ENCODE results near the gene KIF5C. TPM values are rescaled to one million over a fixed set of nuclear protein-coding genes. Genes with fewer than 3 reads are reported as not detected.

The KIF5C gene
- total RNA-seq, 1 experiment from 2014 or later, result 0.87 TPM

GRCh38 chr2:149001496-149001895, 126.5 kb downstream of the KIF5C start:
- no peak for DNase-seq
- intact Hi-C loops (cut with micrococcal nuclease; ENCODE audit: unreplicated experiment), result no loop called here
- no TSS peak for BruUV-seq (replicated peaks)
- H3K27ac Mint-ChIP-seq (ENCODE audit: unreplicated experiment), result no peak overlapping the region
- H3K4me1 Mint-ChIP-seq (ENCODE audit: low read depth, unreplicated experiment), result no peaks in the 10 kb centered on the region
- no peak overlapping the region for H3K4me3 Mint-ChIP-seq (ENCODE audit: low read depth, unreplicated experiment)
- CTCF ChIA-PET, result no interaction called here
- no peaks in the 10 kb centered on the region for H3K36me3 Mint-ChIP-seq (ENCODE audit: insufficient read depth, unreplicated experiment)
- TF ChIP-seq CTCF (IDR thresholded peaks at IDR 0.05; ENCODE audit: unreplicated experiment), result no peak
- no peaks in the 10 kb centered on the region for H3K9me3 Mint-ChIP-seq (ENCODE audit: low read depth, unreplicated experiment)
- H3K27me3 Mint-ChIP-seq (ENCODE audit: unreplicated experiment), result peaks cover 87% of the 10 kb centered on the region

GRCh38 chr2:149002378-149002890, 127.4 kb downstream of the KIF5C start:
- Mint-ChIP-seq H3K9me3 (ENCODE audit: low read depth, unreplicated experiment) (no peaks in the 10 kb centered on the region), H3K27ac (ENCODE audit: unreplicated experiment) (no peak overlapping the region), H3K4me3 (ENCODE audit: low read depth, unreplicated experiment) (no peak overlapping the region), H3K4me1 (ENCODE audit: low read depth, unreplicated experiment) (no peaks in the 10 kb centered on the region), H3K27me3 (ENCODE audit: unreplicated experiment) (peaks cover 87% of the 10 kb centered on the region), H3K36me3 (ENCODE audit: insufficient read depth, unreplicated experiment) (no peaks in the 10 kb centered on the region)
- intact Hi-C loops (cut with micrococcal nuclease; ENCODE audit: unreplicated experiment), result no loop called here
- CTCF ChIA-PET, result no interaction called here
- DNase-seq, result no peak
- TF ChIP-seq CTCF (IDR thresholded peaks at IDR 0.05; ENCODE audit: unreplicated experiment), result no peak
- no TSS peak for BruUV-seq (replicated peaks)

GRCh38 chr2:149002891-149003740, 128.1 kb downstream of the KIF5C start:
- no TSS peak for BruUV-seq (replicated peaks)
- Mint-ChIP-seq H3K4me3 (ENCODE audit: low read depth, unreplicated experiment) (no peak overlapping the region), H3K27me3 (ENCODE audit: unreplicated experiment) (peaks cover 80% of the 10 kb centered on the region), H3K27ac (ENCODE audit: unreplicated experiment) (no peak overlapping the region), H3K36me3 (ENCODE audit: insufficient read depth, unreplicated experiment) (no peaks in the 10 kb centered on the region), H3K9me3 (ENCODE audit: low read depth, unreplicated experiment) (no peaks in the 10 kb centered on the region), H3K4me1 (ENCODE audit: low read depth, unreplicated experiment) (no peaks in the 10 kb centered on the region)
- no peak for TF ChIP-seq CTCF (IDR thresholded peaks at IDR 0.05; ENCODE audit: unreplicated experiment)
- CTCF ChIA-PET, result no interaction called here
- DNase-seq, result no peak
- intact Hi-C loops (cut with micrococcal nuclease; ENCODE audit: unreplicated experiment), result no loop called here

- no peak overlapping the region for H3K27ac Mint-ChIP-seq (ENCODE audit: unreplicated experiment)
- DNase-seq, result no peak
- peaks cover 64% of the 10 kb centered on the region for H3K27me3 Mint-ChIP-seq (ENCODE audit: unreplicated experiment)
- no peak overlapping the region for H3K4me3 Mint-ChIP-seq (ENCODE audit: low read depth, unreplicated experiment)
- no peaks in the 10 kb centered on the region for H3K36me3 Mint-ChIP-seq (ENCODE audit: insufficient read depth, unreplicated experiment)
- H3K4me1 Mint-ChIP-seq (ENCODE audit: low read depth, unreplicated experiment), result no peaks in the 10 kb centered on the region
- no TSS peak for BruUV-seq (replicated peaks)
- no peaks in the 10 kb centered on the region for H3K9me3 Mint-ChIP-seq (ENCODE audit: low read depth, unreplicated experiment)
- CTCF ChIA-PET, result no interaction called here
- no peak for TF ChIP-seq CTCF (IDR thresholded peaks at IDR 0.05; ENCODE audit: unreplicated experiment)
- intact Hi-C loops (cut with micrococcal nuclease; ENCODE audit: unreplicated experiment), result no loop called here
Observed at GRCh38 chr2:149004836-149005235, 129.8 kb downstream of the KIF5C start.

Data from Calu3 (cell line).